Measurements from ENCODE around the gene ZNF225.

DNA sequence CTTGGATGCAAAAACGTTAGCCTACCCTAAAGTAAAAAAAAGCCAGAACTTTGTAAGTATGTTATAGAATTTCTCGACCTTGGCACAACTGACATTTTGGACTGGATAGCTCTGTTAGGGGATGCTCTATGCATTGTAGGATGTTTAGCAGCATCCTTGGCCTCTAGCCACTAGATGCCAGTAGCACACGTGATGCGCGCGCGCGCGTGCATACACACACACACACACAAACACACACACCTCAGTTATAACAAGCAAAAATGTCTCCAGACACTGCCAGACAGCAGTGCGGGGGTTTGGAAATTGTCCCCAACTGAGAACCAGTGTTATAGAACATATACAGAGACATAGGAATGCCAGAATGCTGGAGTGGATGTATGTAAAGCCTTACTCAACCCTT, 68.9 kb downstream of the ZNF225 start:
- TF ChIP-seq, protein P1, sequence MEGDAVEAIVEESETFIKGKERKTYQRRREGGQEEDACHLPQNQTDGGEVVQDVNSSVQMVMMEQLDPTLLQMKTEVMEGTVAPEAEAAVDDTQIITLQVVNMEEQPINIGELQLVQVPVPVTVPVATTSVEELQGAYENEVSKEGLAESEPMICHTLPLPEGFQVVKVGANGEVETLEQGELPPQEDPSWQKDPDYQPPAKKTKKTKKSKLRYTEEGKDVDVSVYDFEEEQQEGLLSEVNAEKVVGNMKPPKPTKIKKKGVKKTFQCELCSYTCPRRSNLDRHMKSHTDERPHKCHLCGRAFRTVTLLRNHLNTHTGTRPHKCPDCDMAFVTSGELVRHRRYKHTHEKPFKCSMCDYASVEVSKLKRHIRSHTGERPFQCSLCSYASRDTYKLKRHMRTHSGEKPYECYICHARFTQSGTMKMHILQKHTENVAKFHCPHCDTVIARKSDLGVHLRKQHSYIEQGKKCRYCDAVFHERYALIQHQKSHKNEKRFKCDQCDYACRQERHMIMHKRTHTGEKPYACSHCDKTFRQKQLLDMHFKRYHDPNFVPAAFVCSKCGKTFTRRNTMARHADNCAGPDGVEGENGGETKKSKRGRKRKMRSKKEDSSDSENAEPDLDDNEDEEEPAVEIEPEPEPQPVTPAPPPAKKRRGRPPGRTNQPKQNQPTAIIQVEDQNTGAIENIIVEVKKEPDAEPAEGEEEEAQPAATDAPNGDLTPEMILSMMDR (IDR thresholded peaks at IDR 0.05) = no peak
- no peak for TF ChIP-seq POLR2A (IDR thresholded peaks at IDR 0.05)

All from heart left ventricle (tissue), 13 donors.